PC-3 (cell line): ENCODE data around the gene IL1B. TPM values are rescaled to one million over a fixed set of nuclear protein-coding genes. Genes with fewer than 3 reads are reported as not detected.

ENCODE experiments used
- ATAC-seq: fragments of 200-7000 bp; cut with Tn5 transposase; 2 replicates; pipeline ENCODE4 v1.9.1; 2020; ENCODE audit warnings: mild to moderate bottlenecking, moderate library complexity
- BruUV-seq: library from RNA; stranded (reverse); fragments of 400-500 nt; replicated peaks from 2 replicates; lab custom pipeline; 2021; lab: Mats Ljungman, UMichigan
- CTCF ChIA-PET: fragments of 300-600 bp; sonication (Branson Sonifier 250); formaldehyde crosslinking; loops from one replicate; lab custom pipeline; 2022; ENCODE audit warnings: antibody characterized with exemption; lab: Charles Lee
- POLR2A ChIA-PET: fragments of 300-600 bp; sonication (Branson Sonifier 250); formaldehyde crosslinking; loops from one replicate; lab custom pipeline; 2022; ENCODE audit warnings: antibody characterized with exemption; ENCODE audit not compliant: unreplicated experiment; lab: Charles Lee
- DNase-seq: peaks from one replicate; pipeline ENCODE4 v3.0.0-alpha.2; 2015
- H2AFZ ChIP-seq: fragments of 300-600 bp; sonication (generic); 2 replicates; pipeline ENCODE4 v1.6.0; 2016; ENCODE audit warnings: antibody characterized with exemption, low read length
- H3F3A ChIP-seq: fragments of 300-600 bp; sonication (generic); one replicate; pipeline ENCODE4 v1.6.0; 2017; ENCODE audit warnings: antibody characterized with exemption, low read length, control low read depth, mild to moderate bottlenecking; ENCODE audit not compliant: unreplicated experiment
- H3K27ac ChIP-seq: fragments of 300-600 bp; sonication (generic); 2 replicates; pipeline ENCODE4 v1.5.1; 2016; ENCODE audit warnings: mild to moderate bottlenecking, low read length
- H3K27me3 ChIP-seq: fragments of 300-600 bp; sonication (generic); 2 replicates; pipeline ENCODE4 v1.6.1; 2016; ENCODE audit warnings: low read length, mixed read lengths
- H3K36me3 ChIP-seq: fragments of 300-600 bp; sonication (generic); 2 replicates; pipeline ENCODE4 v1.6.1; 2016; ENCODE audit warnings: low read depth, mixed run types, low read length, mixed read lengths
- H3K4me1 ChIP-seq: fragments of 300-600 bp; sonication (generic); 2 replicates; pipeline ENCODE4 v1.5.1; 2016; ENCODE audit warnings: low read length; ENCODE audit not compliant: insufficient read depth
- H3K4me2 ChIP-seq: fragments of 300-600 bp; sonication (generic); 2 replicates; pipeline ENCODE4 v1.6.0; 2016; ENCODE audit warnings: low read length
- H3K4me3 ChIP-seq: fragments of 300-600 bp; sonication (generic); 2 replicates; pipeline ENCODE4 v1.5.1; 2016; ENCODE audit warnings: mild to moderate bottlenecking, low read length, mixed read lengths
- H3K79me2 ChIP-seq: fragments of 300-600 bp; sonication (generic); 2 replicates; pipeline ENCODE4 v1.6.1; 2017; ENCODE audit warnings: low read length, mixed read lengths
- H3K9ac ChIP-seq: fragments of 300-600 bp; sonication (generic); 2 replicates; pipeline ENCODE4 v1.6.0; 2016; ENCODE audit warnings: mild to moderate bottlenecking, low read length
- H3K9me2 ChIP-seq: fragments of 300-600 bp; sonication (generic); replicated peaks from 2 replicates; pipeline ENCODE4 v1.6.1; 2016; ENCODE audit warnings: mixed run types, low read length, mixed read lengths
- H3K9me3 ChIP-seq: fragments of 300-600 bp; sonication (generic); 2 replicates; pipeline ENCODE4 v1.6.1; 2016; ENCODE audit warnings: low read length, mixed read lengths
- H4K20me1 ChIP-seq: fragments of 300-600 bp; sonication (generic); 2 replicates; pipeline ENCODE4 v1.6.1; 2016; ENCODE audit warnings: low read length, mixed read lengths
- EZH2 ChIP-seq: fragments of 300-600 bp; sonication (generic); IDR thresholded peaks from one replicate; pipeline ENCODE4 v1.6.1; 2017; ENCODE audit warnings: antibody characterized with exemption, mild to moderate bottlenecking, low read length; ENCODE audit not compliant: unreplicated experiment
- EZH2phosphoT487 ChIP-seq: fragments of 300-600 bp; sonication (generic); IDR thresholded peaks from 2 replicates; pipeline ENCODE4 v1.6.1; 2018; ENCODE audit warnings: mild to moderate bottlenecking, antibody characterized with exemption, low read length, borderline replicate concordance
- intact Hi-C: fragments of 100-400 bp; cut with micrococcal nuclease; formaldehyde crosslinking; loops from 2 replicates; pipeline ENCODE4 v1.9.0; 2023
- total RNA-seq: library from RNA; depleted of rRNA; stranded (reverse); fragments of >200 nt; gene quantifications from 2 replicates; pipeline ENCODE4 v1.2.3, GENCODE V29; 2014
- TF ChIP-seq, protein P1 (sequence below): fragments of 300-600 bp; sonication (generic); conservative IDR thresholded peaks from 2 replicates; pipeline ENCODE4 v1.5.1; 2017; ENCODE audit warnings: antibody characterized with exemption, low read depth, mild to moderate bottlenecking, low read length

The IL1B gene
- total RNA-seq, 1 experiment from 2014 or later = 67.5 TPM

DNA sequence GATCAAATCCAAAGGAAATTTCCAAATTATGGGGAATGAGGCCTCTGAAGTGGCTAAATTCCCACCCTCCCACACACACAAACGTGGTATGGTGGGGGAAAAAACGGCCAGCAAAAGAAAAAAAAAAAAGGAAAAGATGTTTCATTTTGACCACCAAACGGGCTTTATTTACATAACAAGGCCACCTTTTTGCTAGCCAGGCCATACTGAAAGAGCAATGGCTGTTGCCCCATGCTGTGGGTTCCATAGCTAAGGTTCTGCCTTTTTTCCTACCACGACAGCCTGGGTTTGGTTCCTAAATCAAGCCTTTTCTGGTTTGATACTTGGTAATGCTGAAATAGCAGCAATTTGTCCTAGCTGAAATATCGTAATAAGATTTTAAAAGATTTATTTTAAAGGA lies 14.0 kb upstream of the IL1B start:
- H4K20me1 ChIP-seq = no peaks in the 10 kb centered on the region
- CTCF ChIA-PET = no interaction called here
- H3K9ac ChIP-seq = no peak overlapping the region
- H3K4me3 ChIP-seq = no peak overlapping the region
- H3K4me2 ChIP-seq = no peak overlapping the region
- H3K9me2 ChIP-seq = no peaks in the 10 kb centered on the region
- H3K9me3 ChIP-seq = no peaks in the 10 kb centered on the region
- no peak overlapping the region for H2AFZ ChIP-seq
- H3K36me3 ChIP-seq = no peaks in the 10 kb centered on the region
- no peak for ATAC-seq
- intact Hi-C loops = no loop called here
- no peaks in the 10 kb centered on the region for H3K79me2 ChIP-seq
- no peaks in the 10 kb centered on the region for H3K4me1 ChIP-seq
- no peak for DNase-seq
- POLR2A ChIA-PET = no interaction called here
- H3K27me3 ChIP-seq = no peaks in the 10 kb centered on the region
- H3K27ac ChIP-seq = no peak overlapping the region
- TF ChIP-seq, protein P1, sequence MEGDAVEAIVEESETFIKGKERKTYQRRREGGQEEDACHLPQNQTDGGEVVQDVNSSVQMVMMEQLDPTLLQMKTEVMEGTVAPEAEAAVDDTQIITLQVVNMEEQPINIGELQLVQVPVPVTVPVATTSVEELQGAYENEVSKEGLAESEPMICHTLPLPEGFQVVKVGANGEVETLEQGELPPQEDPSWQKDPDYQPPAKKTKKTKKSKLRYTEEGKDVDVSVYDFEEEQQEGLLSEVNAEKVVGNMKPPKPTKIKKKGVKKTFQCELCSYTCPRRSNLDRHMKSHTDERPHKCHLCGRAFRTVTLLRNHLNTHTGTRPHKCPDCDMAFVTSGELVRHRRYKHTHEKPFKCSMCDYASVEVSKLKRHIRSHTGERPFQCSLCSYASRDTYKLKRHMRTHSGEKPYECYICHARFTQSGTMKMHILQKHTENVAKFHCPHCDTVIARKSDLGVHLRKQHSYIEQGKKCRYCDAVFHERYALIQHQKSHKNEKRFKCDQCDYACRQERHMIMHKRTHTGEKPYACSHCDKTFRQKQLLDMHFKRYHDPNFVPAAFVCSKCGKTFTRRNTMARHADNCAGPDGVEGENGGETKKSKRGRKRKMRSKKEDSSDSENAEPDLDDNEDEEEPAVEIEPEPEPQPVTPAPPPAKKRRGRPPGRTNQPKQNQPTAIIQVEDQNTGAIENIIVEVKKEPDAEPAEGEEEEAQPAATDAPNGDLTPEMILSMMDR = no peak
- TF ChIP-seq EZH2 (no peak), EZH2phosphoT487 (no peak)
- no peaks in the 10 kb centered on the region for H3F3A ChIP-seq
- no TSS peak for BruUV-seq

DNA sequence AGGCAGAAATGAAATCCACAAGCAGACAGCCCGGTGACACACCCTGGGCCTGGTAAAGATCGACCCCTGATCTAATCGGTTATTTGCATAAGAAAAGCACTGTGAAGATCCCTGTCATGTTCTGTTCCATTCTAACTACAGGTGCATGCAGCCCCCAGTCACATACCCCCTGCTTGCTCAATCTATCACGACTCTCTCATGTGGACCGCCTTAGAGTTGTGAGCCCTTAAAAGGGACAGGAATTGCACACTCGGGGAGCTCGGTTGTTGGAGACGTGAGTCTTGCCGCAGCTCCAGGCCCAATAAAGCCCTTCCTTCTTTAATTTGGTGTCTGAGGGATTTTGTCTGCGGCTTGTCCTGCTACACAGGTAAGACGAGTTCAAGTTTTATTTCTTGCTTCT lies 13.4 kb upstream of the IL1B start:
- POLR2A ChIA-PET = no interaction called here
- H3F3A ChIP-seq = no peaks in the 10 kb centered on the region
- intact Hi-C loops = no loop called here
- no peak overlapping the region for H3K4me2 ChIP-seq
- DNase-seq (no peak), ATAC-seq (no peak)
- no peaks in the 10 kb centered on the region for H3K79me2 ChIP-seq
- no peaks in the 10 kb centered on the region for H3K9me3 ChIP-seq
- CTCF ChIA-PET = no interaction called here
- H3K27me3 ChIP-seq = no peaks in the 10 kb centered on the region
- no TSS peak for BruUV-seq
- no peak overlapping the region for H3K27ac ChIP-seq
- no peaks in the 10 kb centered on the region for H3K4me1 ChIP-seq
- H4K20me1 ChIP-seq = no peaks in the 10 kb centered on the region
- no peak for TF ChIP-seq EZH2phosphoT487
- TF ChIP-seq, protein P1 = no peak
- TF ChIP-seq EZH2 = no peak
- no peaks in the 10 kb centered on the region for H3K9me2 ChIP-seq
- H3K36me3 ChIP-seq = no peaks in the 10 kb centered on the region
- no peak overlapping the region for H2AFZ ChIP-seq
- no peak overlapping the region for H3K4me3 ChIP-seq
- H3K9ac ChIP-seq = no peak overlapping the region

DNA sequence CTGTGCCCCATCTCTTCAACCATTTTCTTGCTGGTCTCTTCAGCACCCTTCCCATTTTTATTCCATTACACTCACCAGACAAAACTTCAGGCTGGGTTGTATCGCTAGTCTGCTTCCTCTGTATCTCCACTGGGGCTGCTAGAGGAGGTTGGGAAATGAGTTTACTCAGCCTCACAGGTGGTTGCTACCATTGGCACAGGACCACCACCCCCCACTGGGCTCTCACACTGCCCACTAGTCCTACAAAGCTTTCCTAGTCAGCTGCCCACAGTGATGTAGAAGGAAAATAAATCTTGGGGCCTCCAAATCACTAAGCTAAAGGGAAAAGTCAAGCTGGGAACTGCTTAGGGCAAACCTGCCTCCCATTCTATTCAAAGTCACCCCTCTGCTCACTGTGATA lies 12.3 kb upstream of the IL1B start:
- intact Hi-C loops = no loop called here
- ATAC-seq = no peak
- CTCF ChIA-PET = no interaction called here

More for the DNA sequence above, 12.3 kb upstream of the IL1B start:
- Histone ChIP-seq H2AFZ (no peak overlapping the region), H3K79me2 (no peaks in the 10 kb centered on the region), H3K9ac (no peak overlapping the region), H3K36me3 (no peaks in the 10 kb centered on the region), H3K27ac (no peak overlapping the region), H3K27me3 (no peaks in the 10 kb centered on the region), H3K4me2 (no peak overlapping the region), H4K20me1 (no peaks in the 10 kb centered on the region), H3K4me1 (no peaks in the 10 kb centered on the region), H3F3A (no peaks in the 10 kb centered on the region), H3K9me3 (no peaks in the 10 kb centered on the region), H3K9me2 (no peaks in the 10 kb centered on the region), H3K4me3 (no peak overlapping the region)
- TF ChIP-seq EZH2phosphoT487 (no peak), EZH2 (no peak)
- TF ChIP-seq, protein P1 = no peak
- POLR2A ChIA-PET = no interaction called here
- BruUV-seq = no TSS peak
- DNase-seq = no peak
